HepG2 (cell line): ENCODE data around the gene ANP32A.

Experiments
- BRD4 ChIP-seq: sonication (generic); formaldehyde crosslinking; IDR thresholded peaks from 2 replicates; pipeline ENCODE4 v1.4.0; 2020; ENCODE audit warnings: missing genetic modification reagents
- CENPT ChIP-seq: sonication (generic); formaldehyde crosslinking; IDR thresholded peaks from 2 replicates; pipeline ENCODE4 v1.8.0; 2022; ENCODE audit warnings: low read depth, mild to moderate bottlenecking, moderate library complexity, missing genetic modification reagents
- EP300 ChIP-seq, 3 experiments: sonication (generic) in 1 of 3; formaldehyde crosslinking in 1 of 3; IDR thresholded peaks; 2 replicates each; pipeline versions ENCODE4 v1.5.1 to v1.6.1; 2011 to 2020; ENCODE audit warnings: low read depth in 2 of 3, low read length in 2 of 3, borderline replicate concordance in 1 of 3, improper control_type of control experiment in 1 of 3, mild to moderate bottlenecking in 1 of 3, missing genetic modification reagents in 1 of 3, moderate library complexity in 1 of 3
- GATA4 ChIP-seq: sonication (generic); IDR thresholded peaks from 2 replicates; pipeline ENCODE4 v1.6.1; 2016; ENCODE audit warnings: antibody characterized with exemption, low read depth, borderline replicate concordance
- GZF1 ChIP-seq: sonication (generic); formaldehyde crosslinking; IDR thresholded peaks from 2 replicates; pipeline ENCODE4 v1.5.1; 2020; ENCODE audit warnings: mild to moderate bottlenecking, missing genetic modification reagents
- REST ChIP-seq, 2 experiments: IDR thresholded peaks; 2 replicates each; pipeline ENCODE4 v1.6.1; 2011 to 2012; ENCODE audit warnings: low read length in 2 of 2, borderline replicate concordance in 1 of 2, low read depth in 1 of 2, mild to moderate bottlenecking in 1 of 2, moderate library complexity in 1 of 2
- THRA ChIP-seq: sonication (generic); formaldehyde crosslinking; IDR thresholded peaks from 2 replicates; pipeline ENCODE4 v1.4.0; 2020; ENCODE audit warnings: missing genetic modification reagents, borderline replicate concordance
- ZNF773 ChIP-seq: sonication (generic); formaldehyde crosslinking; IDR thresholded peaks from 2 replicates; pipeline ENCODE4 v1.4.0; 2020; ENCODE audit warnings: missing genetic modification reagents, borderline replicate concordance
- TF ChIP-seq, protein P1 (sequence below): sonication (generic); formaldehyde crosslinking; IDR thresholded peaks from 2 replicates; pipeline ENCODE4 v1.4.0; 2020; ENCODE audit warnings: mild to moderate bottlenecking, missing genetic modification reagents
- TF ChIP-seq, protein P2 (sequence below): sonication (generic); formaldehyde crosslinking; IDR thresholded peaks from 2 replicates; pipeline ENCODE4 v1.5.1; 2020; ENCODE audit warnings: mild to moderate bottlenecking, missing genetic modification reagents, moderate library complexity
- TF ChIP-seq, protein P3 (sequence below): sonication (generic); formaldehyde crosslinking; IDR thresholded peaks from 2 replicates; pipeline ENCODE4 v1.5.0; 2020; ENCODE audit warnings: mild to moderate bottlenecking, missing genetic modification reagents, moderate library complexity

DNA sequence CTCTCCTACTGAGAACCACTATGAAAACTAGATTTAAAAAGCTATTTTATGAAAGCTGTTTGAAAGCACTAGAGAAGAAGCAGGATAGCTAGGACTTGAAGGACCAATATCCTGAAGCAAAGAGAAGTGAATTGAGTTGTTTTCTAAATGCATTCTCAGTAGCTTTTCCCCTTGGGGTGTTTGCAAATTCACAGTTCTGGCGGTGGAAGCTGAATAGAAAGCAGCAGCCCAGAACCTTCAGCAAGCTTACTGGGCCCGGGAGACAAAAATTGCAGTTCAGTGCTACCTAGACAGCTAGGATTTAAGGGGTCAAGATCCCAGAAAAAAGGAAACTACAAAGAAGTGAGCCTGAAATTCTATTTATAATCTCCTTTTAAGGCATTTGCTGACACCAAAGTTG is 31.3 kb upstream of the ANP32A start:
- TF ChIP-seq, protein P1, sequence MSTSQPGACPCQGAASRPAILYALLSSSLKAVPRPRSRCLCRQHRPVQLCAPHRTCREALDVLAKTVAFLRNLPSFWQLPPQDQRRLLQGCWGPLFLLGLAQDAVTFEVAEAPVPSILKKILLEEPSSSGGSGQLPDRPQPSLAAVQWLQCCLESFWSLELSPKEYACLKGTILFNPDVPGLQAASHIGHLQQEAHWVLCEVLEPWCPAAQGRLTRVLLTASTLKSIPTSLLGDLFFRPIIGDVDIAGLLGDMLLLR (CRISPR knock-in tag): no peak
- TF ChIP-seq REST (IDR thresholded peaks at IDR 0.05; ENCODE audit: borderline replicate concordance in 1 of 2, low read depth in 1 of 2, low read length in 2 of 2) (no peak), EP300 (IDR thresholded peaks at IDR 0.05; ENCODE audit: low read depth in 2 of 2, low read length in 2 of 2) (no peak), EP300 (CRISPR knock-in tag; IDR thresholded peaks at IDR 0.05; ENCODE audit: borderline replicate concordance) (no peak), CENPT (CRISPR knock-in tag) (no peak), BRD4 (CRISPR knock-in tag) (no peak), THRA (CRISPR knock-in tag) (no peak), GATA4 (no peak), ZNF773 (no peak), GZF1 (CRISPR knock-in tag) (no peak)
- TF ChIP-seq, protein P2, sequence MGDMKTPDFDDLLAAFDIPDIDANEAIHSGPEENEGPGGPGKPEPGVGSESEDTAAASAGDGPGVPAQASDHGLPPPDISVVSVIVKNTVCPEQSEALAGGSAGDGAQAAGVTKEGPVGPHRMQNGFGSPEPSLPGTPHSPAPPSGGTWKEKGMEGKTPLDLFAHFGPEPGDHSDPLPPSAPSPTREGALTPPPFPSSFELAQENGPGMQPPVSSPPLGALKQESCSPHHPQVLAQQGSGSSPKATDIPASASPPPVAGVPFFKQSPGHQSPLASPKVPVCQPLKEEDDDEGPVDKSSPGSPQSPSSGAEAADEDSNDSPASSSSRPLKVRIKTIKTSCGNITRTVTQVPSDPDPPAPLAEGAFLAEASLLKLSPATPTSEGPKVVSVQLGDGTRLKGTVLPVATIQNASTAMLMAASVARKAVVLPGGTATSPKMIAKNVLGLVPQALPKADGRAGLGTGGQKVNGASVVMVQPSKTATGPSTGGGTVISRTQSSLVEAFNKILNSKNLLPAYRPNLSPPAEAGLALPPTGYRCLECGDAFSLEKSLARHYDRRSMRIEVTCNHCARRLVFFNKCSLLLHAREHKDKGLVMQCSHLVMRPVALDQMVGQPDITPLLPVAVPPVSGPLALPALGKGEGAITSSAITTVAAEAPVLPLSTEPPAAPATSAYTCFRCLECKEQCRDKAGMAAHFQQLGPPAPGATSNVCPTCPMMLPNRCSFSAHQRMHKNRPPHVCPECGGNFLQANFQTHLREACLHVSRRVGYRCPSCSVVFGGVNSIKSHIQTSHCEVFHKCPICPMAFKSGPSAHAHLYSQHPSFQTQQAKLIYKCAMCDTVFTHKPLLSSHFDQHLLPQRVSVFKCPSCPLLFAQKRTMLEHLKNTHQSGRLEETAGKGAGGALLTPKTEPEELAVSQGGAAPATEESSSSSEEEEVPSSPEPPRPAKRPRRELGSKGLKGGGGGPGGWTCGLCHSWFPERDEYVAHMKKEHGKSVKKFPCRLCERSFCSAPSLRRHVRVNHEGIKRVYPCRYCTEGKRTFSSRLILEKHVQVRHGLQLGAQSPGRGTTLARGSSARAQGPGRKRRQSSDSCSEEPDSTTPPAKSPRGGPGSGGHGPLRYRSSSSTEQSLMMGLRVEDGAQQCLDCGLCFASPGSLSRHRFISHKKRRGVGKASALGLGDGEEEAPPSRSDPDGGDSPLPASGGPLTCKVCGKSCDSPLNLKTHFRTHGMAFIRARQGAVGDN (CRISPR knock-in tag): no peak
- TF ChIP-seq, protein P3, sequence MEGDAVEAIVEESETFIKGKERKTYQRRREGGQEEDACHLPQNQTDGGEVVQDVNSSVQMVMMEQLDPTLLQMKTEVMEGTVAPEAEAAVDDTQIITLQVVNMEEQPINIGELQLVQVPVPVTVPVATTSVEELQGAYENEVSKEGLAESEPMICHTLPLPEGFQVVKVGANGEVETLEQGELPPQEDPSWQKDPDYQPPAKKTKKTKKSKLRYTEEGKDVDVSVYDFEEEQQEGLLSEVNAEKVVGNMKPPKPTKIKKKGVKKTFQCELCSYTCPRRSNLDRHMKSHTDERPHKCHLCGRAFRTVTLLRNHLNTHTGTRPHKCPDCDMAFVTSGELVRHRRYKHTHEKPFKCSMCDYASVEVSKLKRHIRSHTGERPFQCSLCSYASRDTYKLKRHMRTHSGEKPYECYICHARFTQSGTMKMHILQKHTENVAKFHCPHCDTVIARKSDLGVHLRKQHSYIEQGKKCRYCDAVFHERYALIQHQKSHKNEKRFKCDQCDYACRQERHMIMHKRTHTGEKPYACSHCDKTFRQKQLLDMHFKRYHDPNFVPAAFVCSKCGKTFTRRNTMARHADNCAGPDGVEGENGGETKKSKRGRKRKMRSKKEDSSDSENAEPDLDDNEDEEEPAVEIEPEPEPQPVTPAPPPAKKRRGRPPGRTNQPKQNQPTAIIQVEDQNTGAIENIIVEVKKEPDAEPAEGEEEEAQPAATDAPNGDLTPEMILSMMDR (CRISPR knock-in tag): no peak
